Gastrocnemius medialis (tissue), 4 donors: ENCODE measurements around the gene CD34.

ENCODE experiments used
- POLR2A ChIP-seq, 2 donors: fragments of 450-650 bp; IDR thresholded peaks; one replicate each; pipeline ENCODE4 v1.6.1; 2017; ENCODE audit warnings: antibody characterized with exemption in 2 of 2, mild to moderate bottlenecking in 2 of 2, moderate library complexity in 2 of 2
- TF ChIP-seq, protein P1 (sequence below), 5 experiments: fragments of 450-650 bp in 3 of 5; fragments of 200-600 bp in 2 of 5; sonication (generic) in 2 of 5; IDR thresholded peaks in 4 of 5; conservative IDR thresholded peaks in 1 of 5; 1 replicate in 4 of 5; 2 replicates in 1 of 5; pipeline ENCODE4 v1.5.1; 2016 to 2019; ENCODE audit warnings: antibody characterized with exemption in 5 of 5, mild to moderate bottlenecking in 3 of 5, moderate library complexity in 3 of 5

DNA sequence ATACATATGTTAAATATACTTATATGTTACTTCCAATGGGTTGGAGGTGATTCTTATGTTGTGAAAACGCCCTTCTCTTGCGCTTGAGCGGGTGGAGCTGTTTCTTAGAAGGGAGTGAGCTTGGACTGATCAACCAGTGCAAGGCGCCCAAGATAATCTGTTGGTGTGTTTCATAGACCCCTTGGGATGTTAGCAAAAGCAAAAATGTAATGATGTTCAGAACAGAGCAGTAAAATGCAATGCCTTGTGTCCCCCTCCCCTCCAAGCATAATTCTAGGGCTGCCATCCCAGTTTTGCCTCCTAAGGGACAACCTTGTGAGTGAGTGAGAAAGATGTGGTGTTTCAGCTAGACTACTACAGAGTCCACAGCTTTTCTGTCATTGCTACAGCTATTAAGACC, 6.2 kb upstream of the CD34 start:
- no peak for TF ChIP-seq POLR2A (IDR thresholded peaks at IDR 0.05)
- TF ChIP-seq, protein P1, sequence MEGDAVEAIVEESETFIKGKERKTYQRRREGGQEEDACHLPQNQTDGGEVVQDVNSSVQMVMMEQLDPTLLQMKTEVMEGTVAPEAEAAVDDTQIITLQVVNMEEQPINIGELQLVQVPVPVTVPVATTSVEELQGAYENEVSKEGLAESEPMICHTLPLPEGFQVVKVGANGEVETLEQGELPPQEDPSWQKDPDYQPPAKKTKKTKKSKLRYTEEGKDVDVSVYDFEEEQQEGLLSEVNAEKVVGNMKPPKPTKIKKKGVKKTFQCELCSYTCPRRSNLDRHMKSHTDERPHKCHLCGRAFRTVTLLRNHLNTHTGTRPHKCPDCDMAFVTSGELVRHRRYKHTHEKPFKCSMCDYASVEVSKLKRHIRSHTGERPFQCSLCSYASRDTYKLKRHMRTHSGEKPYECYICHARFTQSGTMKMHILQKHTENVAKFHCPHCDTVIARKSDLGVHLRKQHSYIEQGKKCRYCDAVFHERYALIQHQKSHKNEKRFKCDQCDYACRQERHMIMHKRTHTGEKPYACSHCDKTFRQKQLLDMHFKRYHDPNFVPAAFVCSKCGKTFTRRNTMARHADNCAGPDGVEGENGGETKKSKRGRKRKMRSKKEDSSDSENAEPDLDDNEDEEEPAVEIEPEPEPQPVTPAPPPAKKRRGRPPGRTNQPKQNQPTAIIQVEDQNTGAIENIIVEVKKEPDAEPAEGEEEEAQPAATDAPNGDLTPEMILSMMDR (IDR thresholded peaks at IDR 0.05 in 4 of 5, conservative IDR thresholded peaks at IDR 0.05 in 1 of 5): no peak
